H1 (cell line): ENCODE measurements around the gene HBS1L.

ENCODE experiments used
- SP1 ChIP-seq: IDR thresholded peaks from 2 replicates; pipeline ENCODE4 v1.6.1; 2011; ENCODE audit warnings: low read depth, low read length
- TF ChIP-seq, protein P1 (sequence below), 3 experiments: IDR thresholded peaks; 1 replicate in 2 of 3; 2 replicates in 1 of 3; pipeline versions ENCODE4 v1.5.1 to v1.6.1; 2011; ENCODE audit warnings: low read length in 3 of 3, mild to moderate bottlenecking in 3 of 3, inconsistent platforms in 2 of 3, low read depth in 1 of 3, moderate library complexity in 1 of 3; ENCODE audit not compliant: insufficient read depth in 1 of 3; ENCODE audit errors: control extremely low read depth in 1 of 3

DNA sequence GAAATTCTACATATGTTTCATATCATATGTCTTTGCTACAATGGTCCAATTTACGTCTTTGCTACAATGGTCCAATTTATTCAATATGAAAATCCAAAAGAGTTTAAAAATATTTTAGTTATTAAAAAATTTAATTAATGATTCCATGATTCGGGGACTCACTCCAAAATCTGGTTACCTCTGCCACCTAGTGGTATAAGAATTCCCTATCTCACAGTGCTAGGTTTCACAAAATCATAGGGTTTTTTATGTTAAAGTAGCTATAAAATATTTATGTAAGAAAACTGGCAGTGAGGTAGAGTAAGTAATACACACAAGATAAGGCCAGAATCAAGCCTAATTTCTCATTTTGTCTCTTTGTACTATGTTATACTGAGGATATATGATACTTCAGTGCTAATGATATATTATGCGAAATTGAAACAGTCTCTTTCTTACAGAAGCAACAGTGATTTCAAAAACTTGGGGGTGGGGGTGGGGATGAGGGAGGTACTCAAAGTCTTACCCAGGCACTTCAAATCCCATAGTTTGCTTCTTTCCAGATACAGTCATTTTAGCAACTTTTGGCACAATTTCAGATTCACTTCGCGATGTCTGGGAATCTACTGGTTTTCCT is 52.3 kb downstream of the HBS1L start:
- no peak for TF ChIP-seq SP1
- TF ChIP-seq, protein P1, sequence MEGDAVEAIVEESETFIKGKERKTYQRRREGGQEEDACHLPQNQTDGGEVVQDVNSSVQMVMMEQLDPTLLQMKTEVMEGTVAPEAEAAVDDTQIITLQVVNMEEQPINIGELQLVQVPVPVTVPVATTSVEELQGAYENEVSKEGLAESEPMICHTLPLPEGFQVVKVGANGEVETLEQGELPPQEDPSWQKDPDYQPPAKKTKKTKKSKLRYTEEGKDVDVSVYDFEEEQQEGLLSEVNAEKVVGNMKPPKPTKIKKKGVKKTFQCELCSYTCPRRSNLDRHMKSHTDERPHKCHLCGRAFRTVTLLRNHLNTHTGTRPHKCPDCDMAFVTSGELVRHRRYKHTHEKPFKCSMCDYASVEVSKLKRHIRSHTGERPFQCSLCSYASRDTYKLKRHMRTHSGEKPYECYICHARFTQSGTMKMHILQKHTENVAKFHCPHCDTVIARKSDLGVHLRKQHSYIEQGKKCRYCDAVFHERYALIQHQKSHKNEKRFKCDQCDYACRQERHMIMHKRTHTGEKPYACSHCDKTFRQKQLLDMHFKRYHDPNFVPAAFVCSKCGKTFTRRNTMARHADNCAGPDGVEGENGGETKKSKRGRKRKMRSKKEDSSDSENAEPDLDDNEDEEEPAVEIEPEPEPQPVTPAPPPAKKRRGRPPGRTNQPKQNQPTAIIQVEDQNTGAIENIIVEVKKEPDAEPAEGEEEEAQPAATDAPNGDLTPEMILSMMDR (IDR thresholded peaks at IDR 0.05; ENCODE audit: control extremely low read depth in 1 of 3, insufficient read depth in 1 of 3, low read depth in 1 of 3, low read length in 3 of 3), result peak in 1 of 3 experiments; percentile 31; a peak in 1 of 4 replicates
